Sciatic nerve (tissue), 2 donors: ENCODE results near the gene ZFP91. TPM values are rescaled to one million over a fixed set of nuclear protein-coding genes. Genes with fewer than 3 reads are reported as not detected.

Source experiments
- ATAC-seq: fragments of 200-7000 bp; cut with Tn5 transposase; one replicate; pipeline ENCODE4 v1.9.1; 2020; ENCODE audit warnings: mild to moderate bottlenecking, moderate library complexity
- DNase-seq: peaks from one replicate; pipeline ENCODE4 v3.0.0-alpha.2; 2020; ENCODE audit warnings: low spot score
- intact Hi-C: fragments of 100-400 bp; cut with DNase I; formaldehyde crosslinking; loops from one replicate; pipeline ENCODE4 v1.14.2; 2022
- total RNA-seq: library from RNA; stranded (reverse); fragmentation: NEBNext Ultra II Directional; extraction: Animal tissue kit (Norgen Biotek cat#: 25700); gene quantifications from one replicate; pipeline ENCODE4 v1.2.1, GENCODE V29; 2021
- donor health status: DM: no; HTN: no; CAD: no.
- donor health status: DM: no; HTN: no; CAD: no.

ZFP91 gene
- total RNA-seq, 1 donor from 2014 or later = 46.5 TPM

DNA sequence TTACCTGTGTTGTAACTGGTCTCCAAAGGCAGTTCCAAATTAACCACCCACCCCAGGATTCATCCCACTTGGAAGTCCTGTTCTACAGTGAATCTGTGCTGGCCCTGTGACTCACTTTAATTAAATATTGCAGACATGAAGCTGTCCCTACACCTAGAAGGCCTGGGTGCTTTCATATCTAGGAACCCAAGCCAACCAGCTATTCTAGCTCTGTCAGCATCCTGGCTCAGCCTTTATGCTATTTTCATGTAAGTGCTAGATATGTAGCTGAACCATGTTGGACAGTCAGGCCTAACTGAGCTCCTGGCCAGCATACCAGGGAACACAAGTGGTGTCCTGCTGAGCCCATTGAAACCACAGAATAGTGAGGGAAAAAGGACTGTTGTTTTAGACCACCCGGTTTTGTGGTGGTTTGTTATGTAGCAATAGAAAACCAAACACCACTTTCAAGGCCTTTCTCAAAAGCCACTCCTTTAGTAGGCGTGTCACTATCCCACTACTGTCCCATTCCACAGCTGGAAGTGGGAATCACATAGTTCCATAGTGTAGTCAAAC lies 73.9 kb downstream of the ZFP91 start:
- intact Hi-C loops = no loop called here
- ATAC-seq (no peak), DNase-seq (no peak)

DNA sequence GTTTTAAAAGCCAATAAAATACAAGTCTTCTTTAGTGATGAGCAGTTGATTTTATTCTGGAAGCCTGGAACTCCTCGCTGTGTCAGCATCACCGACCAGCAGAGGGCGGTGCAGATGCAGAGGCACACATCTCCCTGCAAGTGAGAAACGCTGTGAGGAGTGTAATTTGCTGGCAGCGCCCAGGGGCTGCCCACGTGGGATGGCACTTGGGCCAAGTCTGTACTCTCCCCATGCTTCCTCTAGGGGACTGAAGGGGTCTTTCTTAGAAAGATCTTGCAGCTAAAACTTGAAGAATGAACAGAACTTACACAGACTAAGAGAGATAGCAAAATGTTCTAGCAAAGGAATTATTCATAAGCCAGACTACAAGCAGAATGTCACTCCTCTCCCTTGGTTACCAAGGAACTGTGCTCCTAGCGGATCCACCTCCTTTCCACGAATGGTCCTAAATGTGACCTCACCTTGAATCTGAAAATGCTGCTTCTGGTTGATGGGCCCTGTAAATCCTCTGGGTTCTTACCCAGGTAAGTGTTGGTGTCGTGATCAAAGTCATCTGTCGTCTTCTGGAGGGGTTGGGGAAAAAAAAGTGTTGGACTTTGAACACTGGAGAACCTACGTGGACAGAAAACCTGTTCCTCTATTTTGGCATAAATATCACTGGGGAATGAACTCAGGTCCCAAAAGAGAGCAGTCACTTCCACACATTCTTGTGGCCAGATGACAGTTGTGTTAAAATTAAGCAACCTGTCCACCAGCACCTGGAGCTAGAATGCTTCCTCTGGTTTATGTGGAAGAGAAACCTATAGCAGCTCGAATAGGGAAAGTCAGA lies 75.4 kb downstream of the ZFP91 start:
- ATAC-seq (peak; percentile 91), DNase-seq (peak; percentile 87)
- intact Hi-C loops = no loop called here

DNA sequence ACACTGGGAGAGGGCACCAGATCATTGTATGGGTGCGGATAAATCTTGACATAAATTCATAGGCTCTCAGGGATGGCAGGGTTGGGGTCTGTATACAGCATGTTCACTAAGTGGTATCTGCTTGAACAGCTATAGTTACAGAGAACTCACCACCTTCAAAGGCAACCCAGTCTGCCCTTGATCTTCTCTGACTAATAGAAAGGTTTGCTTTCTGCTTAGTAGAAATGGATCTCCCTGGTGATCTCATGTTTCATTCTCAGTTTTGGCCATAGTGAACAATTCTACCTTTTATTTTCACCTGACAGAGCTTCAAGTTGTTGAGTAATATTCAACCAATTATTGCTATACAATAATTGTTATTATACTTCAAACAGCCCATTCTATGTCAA lies 76.0 kb downstream of the ZFP91 start:
- ATAC-seq = no peak
- intact Hi-C loops = no loop called here
- DNase-seq = no peak

DNA sequence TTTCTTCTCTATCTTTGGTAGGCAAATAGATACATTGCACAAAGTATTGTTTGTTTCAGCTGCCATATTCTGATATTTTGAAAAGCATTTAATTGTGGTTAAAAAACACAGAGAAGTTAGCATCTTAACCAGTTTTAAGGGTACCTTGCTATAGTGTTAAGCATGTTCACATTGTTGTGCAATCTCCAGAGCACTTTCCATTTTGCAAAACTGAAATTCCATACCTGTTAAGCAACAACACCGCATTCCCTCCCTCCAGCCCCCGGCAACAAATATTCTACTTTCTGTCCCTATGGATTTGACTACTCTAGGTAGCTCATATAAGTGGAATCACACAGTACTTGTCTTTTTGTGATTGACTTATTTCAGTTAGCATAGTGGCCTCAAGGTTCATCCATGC lies 77.5 kb downstream of the ZFP91 start:
- ATAC-seq (no peak), DNase-seq (no peak)
- intact Hi-C loops = no loop called here

DNA sequence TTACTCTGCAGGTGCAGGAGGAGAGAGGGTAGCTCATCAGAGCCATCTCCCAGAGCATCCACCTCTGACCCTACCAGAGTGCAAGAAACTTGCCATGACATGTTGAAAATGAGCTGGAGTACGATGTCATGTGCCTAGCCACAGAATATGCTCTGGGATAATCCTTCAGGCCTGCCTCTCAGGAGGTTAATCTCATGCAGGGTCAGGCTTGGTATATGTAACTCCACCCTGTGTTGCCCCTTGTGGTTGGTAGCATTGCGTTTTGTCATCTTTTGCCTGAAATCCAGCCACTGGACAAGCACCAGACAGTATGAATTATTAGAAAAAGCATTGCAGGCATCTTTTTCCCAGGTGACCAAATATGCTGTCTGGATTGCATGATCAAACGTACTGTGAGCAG lies 79.8 kb downstream of the ZFP91 start:
- ATAC-seq (no peak), DNase-seq (no peak)
- intact Hi-C loops = no loop called here

DNA sequence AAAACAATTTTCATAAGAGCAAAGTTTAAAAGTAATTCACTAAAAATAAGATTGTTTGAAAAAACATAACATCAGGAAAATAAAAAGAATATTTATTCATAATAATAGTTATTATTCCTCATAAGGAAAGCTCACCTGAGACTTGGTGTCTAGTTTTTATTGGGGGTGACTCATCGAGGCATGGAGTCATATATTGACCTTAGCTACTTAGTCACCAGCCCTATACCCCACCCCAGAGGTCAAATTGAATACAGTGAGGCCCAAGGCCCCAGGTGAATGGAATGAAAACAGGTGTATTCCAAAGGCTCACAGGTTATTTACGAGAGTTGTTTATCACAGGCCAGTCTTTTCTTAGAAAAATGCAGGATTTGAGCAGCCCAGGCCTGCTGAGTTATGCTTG lies 80.5 kb downstream of the ZFP91 start:
- intact Hi-C loops = no loop called here
- no peak for ATAC-seq
- no peak for DNase-seq

DNA sequence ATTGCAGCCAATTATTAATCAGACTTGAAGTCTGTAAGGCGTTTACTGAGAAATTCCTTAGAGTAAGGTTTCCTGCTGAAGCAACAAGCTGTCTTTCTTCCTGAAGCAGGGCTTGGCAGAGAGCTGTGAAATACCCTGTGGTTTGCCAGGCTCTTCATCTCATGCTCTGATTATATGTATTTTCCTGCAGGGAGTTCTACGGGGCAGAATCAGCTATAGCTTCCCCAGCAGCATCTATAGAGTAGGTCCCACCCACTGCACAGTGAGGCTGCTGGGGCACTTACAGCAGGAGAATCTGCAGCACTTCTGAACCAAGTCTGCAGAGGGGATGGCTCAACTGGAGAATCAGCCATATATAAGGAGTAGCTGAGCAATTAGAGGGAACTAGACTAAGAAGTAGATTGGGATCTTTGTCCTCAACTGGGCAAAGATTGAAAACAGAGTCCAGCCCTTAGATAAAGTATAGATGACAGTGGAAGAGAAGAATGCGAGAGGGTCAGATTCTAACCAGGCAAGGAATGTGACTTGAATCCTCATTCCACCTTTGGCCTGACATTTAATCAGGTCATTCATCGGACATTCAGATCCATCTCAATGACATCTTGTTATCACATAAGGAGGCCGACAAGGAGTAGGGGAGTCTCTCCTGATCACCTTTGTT lies 81.2 kb downstream of the ZFP91 start:
- intact Hi-C loops = no loop called here
- DNase-seq (no peak), ATAC-seq (no peak)

Other genes with a start within 250 kb of the ZFP91 start
- not detected for gene OR5B17, start 220.0 kb upstream of the ZFP91 start, total RNA-seq
- gene OR5B3, start 172.2 kb upstream of the ZFP91 start, total RNA-seq = not detected
- not detected for gene OR5B2, start 150.9 kb upstream of the ZFP91 start, total RNA-seq
- not detected for gene OR5B12, start 136.8 kb upstream of the ZFP91 start, total RNA-seq
- not detected for gene OR5B21, start 71.0 kb upstream of the ZFP91 start, total RNA-seq
- 17.2 TPM for gene LPXN, start 3.2 kb upstream of the ZFP91 start, total RNA-seq
- gene CNTF, start 43.6 kb downstream of the ZFP91 start, total RNA-seq = 426 TPM
- 2.6 TPM for gene GLYAT, start 152.9 kb downstream of the ZFP91 start, total RNA-seq